MCF 10A (cell line): Measurements from ENCODE around the gene SLC17A3. TPM values are rescaled to one million over a fixed set of nuclear protein-coding genes. Genes with fewer than 3 reads are reported as not detected.

ENCODE experiments used
- BruUV-seq: library from RNA; stranded (reverse); fragments of 400-500 nt; replicated peaks from 2 replicates; lab custom pipeline; 2021; lab: Mats Ljungman, UMichigan
- CTCF ChIA-PET: fragments of 300-600 bp; sonication (Branson Sonifier 250); formaldehyde crosslinking; extraction: SDS; loops from one replicate; lab custom pipeline; 2021; ENCODE audit warnings: antibody characterized with exemption, inconsistent platforms; lab: Yijun Ruan, JAX
- POLR2A ChIA-PET: fragments of 300-600, 350-650 bp; sonication (Branson Sonifier 250); formaldehyde crosslinking; extraction: SDS; loops from one replicate; lab custom pipeline; 2020; ENCODE audit warnings: antibody characterized with exemption, inconsistent platforms; lab: Yijun Ruan, JAX
- DNase-seq: peaks from one replicate; pipeline ENCODE4 v3.0.0-alpha.2; 2018; ENCODE audit not compliant: unreplicated experiment
- H3K27ac Mint-ChIP-seq: one replicate; pipeline ENCODE4 v1.8.0; 2022; ENCODE audit warnings: mild to moderate bottlenecking, low read depth, mixed read lengths; ENCODE audit not compliant: unreplicated experiment
- H3K27me3 Mint-ChIP-seq: one replicate; pipeline ENCODE4 v1.8.0; 2022; ENCODE audit warnings: mixed read lengths; ENCODE audit not compliant: insufficient read depth, unreplicated experiment
- H3K36me3 Mint-ChIP-seq: one replicate; pipeline ENCODE4 v1.8.0; 2022; ENCODE audit warnings: mild to moderate bottlenecking, moderate library complexity, mixed read lengths; ENCODE audit not compliant: insufficient read depth, unreplicated experiment
- H3K4me1 Mint-ChIP-seq: one replicate; pipeline ENCODE4 v1.8.0; 2022; ENCODE audit warnings: mixed read lengths; ENCODE audit not compliant: insufficient read depth, unreplicated experiment
- H3K4me3 Mint-ChIP-seq: one replicate; pipeline ENCODE4 v1.8.0; 2022; ENCODE audit warnings: mild to moderate bottlenecking, moderate library complexity, mixed read lengths; ENCODE audit not compliant: unreplicated experiment
- H3K9me3 Mint-ChIP-seq: one replicate; pipeline ENCODE4 v1.8.0; 2022; ENCODE audit warnings: mixed read lengths; ENCODE audit not compliant: unreplicated experiment
- intact Hi-C: fragments of 100-400 bp; cut with micrococcal nuclease; formaldehyde crosslinking; loops from 2 replicates; pipeline ENCODE4 v1.14.1; 2022
- total RNA-seq: library from RNA; stranded (reverse); gene quantifications from 2 replicates; pipeline ENCODE4 v1.2.3, GENCODE V29; 2022
- TF ChIP-seq, protein P1 (sequence below): fragments of 200-600 bp; IDR thresholded peaks from one replicate; pipeline ENCODE4 v1.8.0; 2022; ENCODE audit warnings: antibody characterized with exemption, mild to moderate bottlenecking; ENCODE audit not compliant: unreplicated experiment

SLC17A3 gene
- total RNA-seq, 1 experiment from 2014 or later, result not detected

DNA sequence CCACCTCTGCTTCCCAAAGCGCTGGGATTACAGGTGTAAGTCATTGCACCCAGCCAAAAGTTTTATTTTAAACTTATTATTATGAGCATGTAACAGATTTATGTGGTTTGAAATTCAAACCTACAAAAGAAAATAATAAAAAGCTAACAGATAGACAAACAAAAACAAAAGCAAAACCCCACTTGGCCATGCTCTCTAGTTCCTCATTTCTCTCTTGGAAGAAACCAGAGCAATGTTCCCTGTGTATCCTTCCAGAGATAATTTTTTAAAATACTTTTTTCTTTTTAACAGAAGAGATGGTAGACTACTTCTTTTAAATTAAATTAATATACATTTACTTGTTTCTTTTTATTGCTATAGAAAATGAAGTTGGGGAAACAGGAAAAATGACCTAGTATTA lies 28.0 kb upstream of the SLC17A3 start:
- H3K4me1 Mint-ChIP-seq, result no peaks in the 10 kb centered on the region
- H3K9me3 Mint-ChIP-seq, result no peaks in the 10 kb centered on the region
- CTCF ChIA-PET, result interaction anchor here (0.7 to 1.1 kb wide), 3 partner anchors 91 to 637 kb away, joined by 4 to 5 read pairs (median 4); no protein-coding TSS in a partner anchor

DNA sequence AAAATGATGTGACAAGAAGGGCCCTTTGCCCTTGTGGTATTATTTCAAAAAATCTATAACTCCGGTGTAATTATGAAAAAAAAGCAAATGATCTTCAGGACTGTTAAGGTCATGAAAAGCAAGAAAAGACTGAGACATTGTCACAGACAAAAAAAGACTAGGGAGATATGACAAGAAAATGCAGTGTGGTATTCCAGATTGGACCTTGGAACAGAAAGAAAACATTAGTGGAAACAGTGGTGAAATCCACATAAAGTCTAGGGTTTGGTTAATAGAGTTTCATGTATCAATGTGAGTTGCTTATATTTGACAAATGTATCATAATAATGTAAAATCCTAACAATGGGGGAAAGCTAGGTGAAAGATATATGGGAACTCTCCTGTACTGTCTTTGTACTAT lies 26.8 kb upstream of the SLC17A3 start:
- Mint-ChIP-seq H3K4me3 (no peak overlapping the region), H3K27me3 (no peaks in the 10 kb centered on the region), H3K4me1 (no peaks in the 10 kb centered on the region), H3K36me3 (no peaks in the 10 kb centered on the region), H3K27ac (no peak overlapping the region), H3K9me3 (no peaks in the 10 kb centered on the region)
- ChIA-PET POLR2A (interaction anchor here (0.6 kb wide), 1 partner anchor 680 kb away, joined by 3 read pairs; no protein-coding TSS in a partner anchor), CTCF (interaction anchor here (1.0 to 1.5 kb wide), 3 partner anchors 9 to 182 kb away, joined by 3 to 6 read pairs (median 4); no protein-coding TSS in a partner anchor)
- TF ChIP-seq, protein P1, sequence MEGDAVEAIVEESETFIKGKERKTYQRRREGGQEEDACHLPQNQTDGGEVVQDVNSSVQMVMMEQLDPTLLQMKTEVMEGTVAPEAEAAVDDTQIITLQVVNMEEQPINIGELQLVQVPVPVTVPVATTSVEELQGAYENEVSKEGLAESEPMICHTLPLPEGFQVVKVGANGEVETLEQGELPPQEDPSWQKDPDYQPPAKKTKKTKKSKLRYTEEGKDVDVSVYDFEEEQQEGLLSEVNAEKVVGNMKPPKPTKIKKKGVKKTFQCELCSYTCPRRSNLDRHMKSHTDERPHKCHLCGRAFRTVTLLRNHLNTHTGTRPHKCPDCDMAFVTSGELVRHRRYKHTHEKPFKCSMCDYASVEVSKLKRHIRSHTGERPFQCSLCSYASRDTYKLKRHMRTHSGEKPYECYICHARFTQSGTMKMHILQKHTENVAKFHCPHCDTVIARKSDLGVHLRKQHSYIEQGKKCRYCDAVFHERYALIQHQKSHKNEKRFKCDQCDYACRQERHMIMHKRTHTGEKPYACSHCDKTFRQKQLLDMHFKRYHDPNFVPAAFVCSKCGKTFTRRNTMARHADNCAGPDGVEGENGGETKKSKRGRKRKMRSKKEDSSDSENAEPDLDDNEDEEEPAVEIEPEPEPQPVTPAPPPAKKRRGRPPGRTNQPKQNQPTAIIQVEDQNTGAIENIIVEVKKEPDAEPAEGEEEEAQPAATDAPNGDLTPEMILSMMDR, result no peak
- DNase-seq, result no peak
- no TSS peak for BruUV-seq
- intact Hi-C loops, result no loop called here

More for the DNA sequence above, 28.0 kb upstream of the SLC17A3 start:
- TF ChIP-seq, protein P1, result no peak
- BruUV-seq, result no TSS peak
- POLR2A ChIA-PET, result interaction anchor here (1.0 kb wide), 1 partner anchor 61 kb away, joined by 3 read pairs; no protein-coding TSS in a partner anchor
- Mint-ChIP-seq H3K4me3 (no peak overlapping the region), H3K27me3 (no peaks in the 10 kb centered on the region), H3K36me3 (no peaks in the 10 kb centered on the region), H3K27ac (no peak overlapping the region)
- no peak for DNase-seq
- intact Hi-C loops, result no loop called here

DNA sequence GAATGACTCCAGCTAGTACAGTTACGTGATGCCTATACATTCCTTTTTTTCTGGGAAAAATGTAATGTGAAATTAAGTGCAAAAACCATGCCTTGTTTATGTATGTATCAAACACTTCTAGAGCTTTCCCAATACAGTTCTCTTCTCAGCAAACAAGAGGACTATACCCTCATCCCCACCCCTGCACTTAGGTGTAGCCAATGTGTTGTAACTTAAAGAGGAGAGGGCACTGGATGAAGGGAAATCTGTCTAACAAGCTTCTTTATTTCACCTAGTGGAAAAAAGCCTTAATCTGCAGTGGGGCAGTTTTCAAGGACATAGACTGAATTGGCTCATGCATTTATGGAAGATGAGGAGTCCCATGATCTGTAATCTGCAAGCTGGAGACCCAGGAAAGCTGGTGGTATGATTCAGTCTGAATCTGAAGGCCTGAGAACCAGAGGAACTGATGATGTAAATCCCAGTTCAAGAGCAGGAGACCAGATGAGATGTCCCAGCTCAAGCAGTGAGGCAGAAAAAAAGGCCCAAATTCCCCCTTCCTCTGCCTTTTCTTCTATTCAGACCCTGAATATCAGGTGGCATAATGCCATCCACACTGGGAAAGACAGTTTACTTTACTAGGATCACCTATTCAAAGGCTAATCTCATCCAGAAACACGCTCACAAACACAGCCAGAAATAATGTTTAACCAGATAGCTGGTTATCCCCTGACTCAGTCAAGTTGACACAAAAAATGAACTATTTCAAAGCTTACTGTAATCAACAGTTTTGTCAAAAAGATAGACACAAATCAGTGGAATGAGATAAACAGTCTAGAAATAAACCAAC lies 25.8 kb upstream of the SLC17A3 start:
- POLR2A ChIA-PET, result interaction anchor here (1.4 kb wide), 1 partner anchor 62 kb away, joined by 4 read pairs; the partner anchor contains the start of gene TRIM38
- CTCF ChIA-PET, result interaction anchor here (0.6 to 1.9 kb wide), 8 partner anchors 8 to 715 kb away, joined by 3 to 8 read pairs (median 4); no protein-coding TSS in a partner anchor

More for the DNA sequence above, 25.8 kb upstream of the SLC17A3 start:
- H3K27ac Mint-ChIP-seq, result no peak overlapping the region
- TF ChIP-seq, protein P1, result no peak
- H3K36me3 Mint-ChIP-seq, result no peaks in the 10 kb centered on the region
- BruUV-seq, result no TSS peak
- H3K4me3 Mint-ChIP-seq, result no peak overlapping the region
- H3K4me1 Mint-ChIP-seq, result no peaks in the 10 kb centered on the region
- intact Hi-C loops, result no loop called here
- H3K9me3 Mint-ChIP-seq, result no peaks in the 10 kb centered on the region
- no peaks in the 10 kb centered on the region for H3K27me3 Mint-ChIP-seq
- no peak for DNase-seq
